ENCODE results near the gene RBBP8NL.

RBBP8NL gene

DNA sequence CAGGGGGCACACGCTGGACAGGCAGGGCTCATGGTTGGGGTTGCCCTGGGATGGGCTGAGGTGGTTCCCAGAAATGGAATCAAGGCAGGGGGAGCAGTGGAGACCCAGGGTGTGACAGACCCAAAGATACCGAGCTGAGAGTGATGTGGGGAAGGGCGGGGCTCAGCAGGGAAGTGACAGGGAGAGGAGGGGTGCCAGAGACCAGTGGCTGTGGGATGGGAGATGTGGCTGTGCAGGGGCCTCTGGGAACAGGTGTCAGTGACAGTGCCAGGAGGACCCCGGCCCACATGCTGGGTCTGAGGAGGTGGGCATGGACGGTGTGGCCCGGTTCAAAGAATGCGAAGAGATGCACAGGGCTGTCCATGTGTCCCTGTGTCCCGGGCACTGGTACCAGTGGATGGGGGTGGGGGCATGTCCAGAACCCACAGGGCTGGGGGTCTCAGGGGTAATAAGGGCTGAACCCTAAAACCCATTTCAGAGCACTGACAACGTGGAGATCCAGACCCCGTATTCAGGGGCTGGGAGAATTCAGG is 21.3 kb downstream of the RBBP8NL start:
- DNase-seq: no peak

DNA sequence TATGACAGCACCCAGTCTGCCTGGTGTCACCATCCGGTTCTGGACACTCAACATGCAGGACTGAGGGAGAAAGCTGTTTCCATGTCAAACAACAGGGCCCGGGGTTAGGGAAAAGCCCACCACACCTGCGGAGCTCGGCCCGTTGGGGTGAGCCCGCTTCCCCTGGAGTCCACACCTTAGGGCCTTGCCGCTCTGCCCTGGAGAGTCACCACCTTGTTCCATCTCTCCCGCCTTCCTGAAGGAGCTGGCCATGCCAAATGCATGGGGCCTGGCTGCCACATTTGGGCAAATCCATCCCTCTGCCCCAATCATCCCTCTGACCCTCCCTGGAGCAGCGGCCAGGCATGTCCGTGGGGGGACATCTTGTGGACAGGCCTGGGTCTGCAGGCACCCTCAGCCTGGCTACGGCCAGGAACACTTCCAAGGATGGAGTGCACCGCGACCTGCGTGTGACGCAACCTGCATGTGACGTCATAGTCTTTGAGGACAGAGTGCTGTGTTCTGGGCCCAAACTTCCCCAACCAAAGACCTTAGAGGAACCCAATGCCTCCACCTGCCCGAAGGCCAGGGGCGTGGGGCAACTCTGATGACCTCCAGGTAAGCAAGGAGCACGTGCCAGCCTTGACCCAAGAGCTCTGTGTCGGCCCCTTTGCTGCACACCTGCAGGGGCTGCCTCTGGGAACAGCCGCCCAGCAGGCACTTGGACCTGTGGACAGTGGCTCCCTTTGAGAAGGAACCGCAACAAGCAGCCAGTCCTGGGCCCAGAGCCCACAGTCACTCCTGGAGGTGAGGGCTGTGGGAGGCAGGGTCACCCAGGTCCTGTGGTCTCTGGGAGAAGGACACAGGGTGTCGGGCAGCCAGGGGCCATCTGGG is 22.0 kb downstream of the RBBP8NL start:
- peak; percentile 15 for DNase-seq

DNA sequence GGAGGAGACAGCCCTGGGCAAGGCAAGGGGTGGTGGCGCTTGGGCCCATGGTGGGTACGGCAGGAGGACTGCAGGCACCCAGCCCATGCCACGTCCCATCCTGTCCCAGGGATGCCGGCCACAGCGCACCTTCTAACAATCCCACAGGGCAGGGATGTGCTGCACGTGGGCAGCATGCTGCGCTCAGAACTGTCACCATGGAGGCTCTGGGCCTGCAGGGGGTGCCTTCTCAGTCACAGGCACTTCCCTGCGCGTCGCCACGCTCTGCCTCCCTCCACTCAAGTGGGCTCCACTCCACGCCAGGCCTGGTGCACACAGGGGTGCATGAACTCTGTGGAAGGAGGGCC is 22.6 kb downstream of the RBBP8NL start:
- DNase-seq: no peak

DNA sequence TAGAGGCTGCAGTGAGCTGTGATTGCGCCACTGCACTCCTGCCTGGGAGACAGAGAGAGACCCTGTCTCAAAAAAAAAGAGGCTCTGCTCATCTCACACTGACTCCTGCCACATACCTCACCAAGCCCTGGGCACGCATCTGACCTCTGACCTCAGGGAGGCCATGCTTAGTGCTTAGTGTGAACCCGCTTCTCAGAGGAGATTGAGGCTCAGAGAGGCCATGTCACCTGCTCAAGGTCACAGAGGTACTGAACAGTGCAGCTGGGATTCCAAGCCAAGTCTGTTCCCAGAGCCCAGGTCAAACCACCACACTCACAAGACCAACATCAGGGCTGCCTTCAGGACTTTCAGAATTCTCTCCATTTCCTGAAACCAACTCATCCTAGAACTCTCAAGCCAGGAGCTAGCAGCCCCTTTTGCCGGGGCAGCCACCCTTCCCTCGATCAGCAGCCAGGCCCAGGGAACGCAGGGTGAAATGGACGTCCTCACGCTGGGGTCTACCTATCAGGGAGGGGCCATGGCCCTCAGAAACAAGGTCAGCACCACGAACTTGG is 23.1 kb downstream of the RBBP8NL start:
- no peak for DNase-seq

DNA sequence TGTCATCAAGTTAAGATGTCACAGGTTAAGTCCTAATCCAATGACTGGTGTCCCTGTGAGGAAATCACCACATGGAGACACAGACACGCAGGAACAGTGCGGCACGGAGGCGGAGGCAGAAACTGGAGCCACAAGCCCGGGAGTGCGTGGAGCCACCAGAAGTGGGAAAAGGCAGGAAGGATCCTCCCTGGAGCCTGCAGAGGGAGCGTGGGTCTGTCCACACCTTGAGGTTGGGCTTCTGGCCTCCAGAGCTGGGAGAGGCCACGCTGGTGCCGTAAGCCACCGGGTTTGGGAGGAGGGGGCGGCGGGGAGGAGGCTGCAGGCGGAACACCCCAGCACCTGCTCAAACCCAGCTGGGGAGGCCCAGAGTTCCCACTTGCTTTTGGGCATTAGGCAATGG is 24.0 kb downstream of the RBBP8NL start:
- no peak for DNase-seq

DNA sequence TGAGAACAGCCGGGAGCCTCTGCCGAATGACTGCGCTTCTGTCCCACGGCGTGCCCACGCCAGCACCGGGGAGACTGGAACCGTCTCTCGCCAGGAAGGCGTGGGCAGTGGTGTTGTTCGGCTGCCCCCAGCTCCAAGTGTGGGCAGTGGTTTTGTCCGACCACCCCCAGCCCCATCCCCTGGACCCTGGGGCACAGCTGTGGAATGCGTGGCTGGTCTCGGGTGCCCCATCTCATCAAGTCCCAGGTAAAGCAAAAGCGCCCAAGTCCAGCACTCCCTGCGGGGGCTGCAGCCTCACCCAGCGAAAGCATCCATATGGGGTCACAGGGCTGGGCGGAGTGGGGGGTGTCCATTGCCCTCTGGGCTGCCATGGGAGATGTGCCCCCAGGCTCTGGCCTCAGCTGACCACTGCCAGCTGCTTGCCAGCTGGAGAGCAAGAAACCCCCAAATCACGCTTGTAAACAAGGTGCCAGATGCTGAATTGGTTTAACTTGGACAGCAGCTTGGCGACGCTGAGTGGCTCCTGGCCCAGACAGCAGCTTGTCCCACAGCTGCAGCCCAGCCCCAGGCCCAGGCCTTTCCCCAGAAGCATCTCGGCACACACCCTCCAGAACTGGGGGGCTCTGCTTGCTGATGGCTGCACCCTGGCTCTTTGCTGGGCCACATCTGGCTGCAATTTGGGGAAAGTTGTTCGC is 24.7 kb downstream of the RBBP8NL start:
- DNase-seq: no peak

DNA sequence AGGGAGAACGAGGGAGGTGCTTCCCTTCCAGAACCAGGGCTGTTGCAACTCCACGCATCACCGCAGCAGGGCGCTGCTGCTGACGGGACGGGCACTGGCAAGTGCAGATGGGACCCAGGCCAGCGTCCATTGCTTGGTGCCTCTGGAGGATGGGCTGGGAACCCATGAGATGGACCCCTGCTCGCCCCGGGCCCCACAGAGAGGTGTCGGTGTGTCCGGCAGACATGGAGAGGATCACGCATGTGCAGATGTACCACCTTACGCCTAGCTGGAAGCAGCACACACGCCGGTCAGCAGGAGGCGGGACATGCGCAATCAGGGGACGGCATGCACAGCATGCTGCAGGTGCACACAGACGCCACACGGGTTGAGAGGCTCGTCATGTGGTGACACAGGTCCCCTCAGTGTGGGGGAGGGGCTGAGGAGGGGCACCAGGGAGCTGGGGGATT is 26.0 kb downstream of the RBBP8NL start:
- DNase-seq: no peak

DNA sequence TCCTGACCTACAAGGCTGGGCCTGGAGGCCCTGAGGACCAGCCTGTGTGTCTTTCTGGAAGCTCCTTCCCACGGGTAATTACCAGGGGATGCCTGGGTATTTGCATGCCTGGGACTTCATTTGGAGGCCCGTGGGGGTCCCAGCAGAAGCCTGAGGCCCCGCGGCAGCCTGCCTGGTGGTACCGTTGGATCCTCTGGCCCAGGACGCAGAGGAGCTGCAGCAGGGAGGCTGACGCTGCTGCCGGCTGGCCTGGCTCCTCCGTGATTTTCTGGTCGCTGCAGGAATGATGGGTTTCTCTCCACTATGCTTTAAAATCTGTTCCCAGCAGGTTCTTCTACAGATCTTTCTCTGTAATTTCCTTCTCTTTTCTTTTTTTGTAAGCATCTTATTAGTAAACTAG is 26.8 kb downstream of the RBBP8NL start:
- DNase-seq: no peak

DNA sequence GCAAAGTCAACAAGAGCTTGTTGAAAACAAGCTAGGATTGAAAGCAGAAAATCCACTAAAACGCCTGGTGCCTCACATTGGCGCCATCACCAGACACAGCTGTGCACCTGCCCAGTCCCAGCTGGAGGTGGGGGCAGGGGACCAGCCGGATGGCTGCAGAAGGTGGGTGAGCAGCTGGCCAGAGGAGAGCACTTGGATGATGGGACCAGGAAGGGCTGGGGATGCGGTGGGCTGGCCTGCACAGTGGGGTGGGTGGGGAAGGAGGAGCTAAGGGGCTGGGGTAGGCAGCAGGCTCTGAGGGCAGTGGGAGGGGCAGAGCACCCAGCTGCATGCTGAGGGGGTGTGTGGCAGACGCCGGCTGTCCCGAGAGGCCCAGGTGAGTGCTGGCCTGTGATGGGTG is 27.3 kb downstream of the RBBP8NL start:
- no peak for DNase-seq

DNA sequence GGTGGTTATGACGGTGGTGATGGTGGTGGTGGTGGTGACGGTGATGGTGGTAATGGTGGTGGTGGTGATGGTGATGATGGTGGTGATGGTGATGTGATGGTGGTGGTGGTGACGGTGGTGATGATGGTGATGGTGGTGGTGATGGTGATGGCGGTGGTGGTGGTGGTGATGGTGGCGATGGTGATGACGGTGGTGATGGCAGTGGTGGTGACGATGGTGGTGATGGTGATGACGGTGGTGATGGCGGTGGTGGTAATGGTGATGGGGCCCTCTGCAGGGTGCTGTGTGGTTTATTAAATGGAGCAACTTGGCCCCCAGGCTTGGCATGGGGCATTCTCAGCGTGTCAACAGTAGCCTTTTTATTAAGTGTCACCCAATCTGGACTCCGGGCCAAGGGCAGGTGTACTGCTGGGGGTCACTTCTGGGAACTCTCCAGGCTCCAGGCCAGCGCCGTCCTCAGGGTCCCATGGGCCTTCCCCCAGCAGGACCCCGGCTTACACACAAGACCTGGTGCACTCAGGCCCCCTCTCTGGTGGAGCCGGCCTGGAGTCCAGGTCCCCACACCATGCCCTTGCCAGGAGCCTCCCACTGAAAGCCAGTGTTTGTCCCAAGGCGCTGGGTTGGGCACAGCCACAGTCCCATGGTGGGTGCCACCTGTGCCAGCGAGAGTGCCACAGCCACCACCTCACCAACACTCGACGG is 29.1 kb downstream of the RBBP8NL start:
- no peak for DNase-seq

DNA sequence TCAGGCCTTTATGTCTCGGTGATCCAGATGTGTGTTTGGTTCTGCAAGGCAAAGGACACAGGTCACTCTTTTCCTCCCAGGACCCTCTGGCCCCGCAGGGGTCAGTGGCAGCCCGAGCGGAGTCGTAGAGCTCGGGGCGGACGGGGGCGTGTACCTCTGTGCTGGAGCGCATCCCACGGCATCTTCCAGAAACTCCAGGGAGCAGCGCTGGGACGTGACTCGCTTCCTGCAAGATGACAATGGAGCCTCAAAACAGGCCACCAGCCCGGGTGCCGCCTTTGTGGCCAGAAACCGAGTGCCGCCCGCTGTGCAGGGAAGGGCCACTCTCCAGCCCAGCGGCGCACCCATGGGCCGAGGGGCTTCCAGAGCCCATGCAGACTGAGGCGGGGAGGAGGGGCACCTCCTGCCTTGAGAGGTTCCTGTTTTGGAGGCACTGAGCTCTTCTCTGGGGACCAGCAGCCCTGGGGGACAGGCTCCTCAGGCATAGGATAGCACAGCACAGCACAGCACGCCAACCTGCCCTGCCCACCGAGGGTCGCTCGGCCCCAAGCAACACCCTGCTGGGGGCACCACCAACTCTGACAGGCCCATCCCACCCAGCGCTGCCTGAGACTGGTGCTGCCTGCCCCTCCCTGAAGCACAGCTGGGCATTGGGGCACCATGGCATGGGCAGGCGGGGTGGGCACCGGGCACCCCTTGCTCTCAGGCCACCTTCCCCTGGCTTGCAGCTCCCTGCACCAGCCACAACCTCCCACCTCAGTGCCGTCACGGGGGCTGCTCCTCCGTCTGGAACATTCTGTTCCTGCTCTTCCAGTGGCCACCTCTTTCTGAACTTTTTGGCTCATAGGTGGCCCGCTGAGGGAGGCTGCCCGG is 30.7 kb downstream of the RBBP8NL start:
- no peak for DNase-seq

DNA sequence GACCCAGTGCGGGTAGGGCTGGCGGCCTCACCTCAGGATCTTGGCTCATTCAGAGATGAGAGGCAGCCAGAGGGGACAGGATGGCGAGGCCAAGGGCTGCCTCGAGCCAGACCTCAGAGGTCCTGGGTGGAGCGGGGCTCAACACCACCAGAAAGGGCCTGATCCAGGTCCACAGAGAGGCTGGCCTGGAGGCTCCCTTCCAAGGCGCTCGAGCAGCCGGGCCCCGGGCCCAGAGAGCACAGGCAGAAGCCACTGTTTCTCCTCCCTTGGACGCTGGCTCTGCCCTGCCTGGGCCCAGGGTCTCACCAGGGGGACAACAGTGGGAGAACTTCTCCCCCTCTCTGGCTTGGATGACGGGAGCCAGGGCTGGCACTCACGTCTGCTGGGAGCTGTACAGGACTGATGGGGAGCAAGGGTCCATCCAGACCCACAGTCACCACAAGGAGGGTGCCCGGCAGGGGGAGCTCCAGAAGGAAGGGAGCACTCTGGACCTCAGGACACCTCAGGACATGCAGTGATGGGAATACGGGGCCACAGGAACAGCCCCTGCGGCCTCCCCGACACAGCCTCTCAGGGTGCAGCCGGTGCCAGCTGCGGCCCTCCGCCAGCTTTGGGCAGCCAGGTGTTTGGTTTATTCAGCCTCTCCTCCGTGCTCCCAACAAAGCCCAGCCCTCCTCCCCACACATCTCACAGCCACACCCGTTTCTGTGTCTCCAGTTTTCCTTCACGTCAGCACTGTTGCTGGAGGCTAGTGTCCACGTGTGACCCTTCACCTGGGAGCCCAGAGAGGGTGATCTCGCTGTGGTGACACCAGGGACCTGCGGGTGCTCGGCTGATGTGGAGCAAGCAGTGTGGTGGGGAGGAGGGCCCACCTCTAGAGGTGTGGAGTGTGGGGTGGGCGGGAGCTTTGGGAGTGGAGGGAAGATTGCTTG is 31.8 kb downstream of the RBBP8NL start:
- no peak for DNase-seq

DNA sequence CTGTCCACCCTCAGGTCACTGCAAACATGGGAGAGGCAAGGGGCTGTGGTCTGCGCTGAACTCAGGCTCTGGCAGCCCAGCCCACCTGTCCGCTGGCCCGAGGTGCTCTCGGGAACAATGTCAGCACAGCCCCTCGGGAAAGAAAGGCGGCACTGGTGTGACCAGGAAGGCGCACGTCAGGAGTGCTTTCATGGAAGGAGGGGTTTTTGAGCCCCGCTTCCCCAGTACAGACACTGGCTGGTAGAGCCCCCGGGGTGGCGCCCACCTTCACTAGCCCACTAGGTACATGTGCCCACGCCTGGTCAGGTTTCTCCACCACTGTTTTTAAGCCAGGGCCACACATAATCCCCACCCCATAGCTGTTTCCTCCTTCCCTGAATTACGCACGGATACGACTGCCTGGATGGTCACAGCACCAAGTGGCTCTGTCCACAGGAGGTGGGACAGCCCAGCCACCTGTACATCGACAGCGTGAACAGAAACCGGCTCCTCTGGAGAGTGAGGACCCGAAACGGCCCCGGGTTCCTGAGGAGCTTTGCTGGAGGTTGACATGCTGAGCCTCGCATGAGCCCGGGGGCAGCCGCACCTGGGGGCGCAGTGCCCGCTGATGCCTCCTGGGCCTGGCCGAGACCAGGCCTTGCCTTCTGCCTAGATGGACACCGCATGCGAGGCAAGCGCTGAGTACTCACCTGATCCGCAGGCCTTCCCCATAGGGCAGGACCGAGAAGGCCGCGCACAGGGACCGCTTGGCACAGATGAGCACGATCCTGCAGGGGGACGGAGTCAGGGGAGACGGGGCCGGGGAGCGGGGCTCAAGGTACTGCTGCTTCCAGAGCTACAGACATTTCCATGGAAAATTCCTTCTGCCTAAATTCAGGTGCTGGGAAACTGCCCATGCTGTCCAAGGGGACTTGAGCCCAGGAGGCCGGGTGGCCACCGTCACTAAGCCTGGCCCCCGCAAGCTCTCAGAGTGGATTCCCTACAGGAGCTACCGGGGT is 32.8 kb downstream of the RBBP8NL start:
- no peak for DNase-seq

DNA sequence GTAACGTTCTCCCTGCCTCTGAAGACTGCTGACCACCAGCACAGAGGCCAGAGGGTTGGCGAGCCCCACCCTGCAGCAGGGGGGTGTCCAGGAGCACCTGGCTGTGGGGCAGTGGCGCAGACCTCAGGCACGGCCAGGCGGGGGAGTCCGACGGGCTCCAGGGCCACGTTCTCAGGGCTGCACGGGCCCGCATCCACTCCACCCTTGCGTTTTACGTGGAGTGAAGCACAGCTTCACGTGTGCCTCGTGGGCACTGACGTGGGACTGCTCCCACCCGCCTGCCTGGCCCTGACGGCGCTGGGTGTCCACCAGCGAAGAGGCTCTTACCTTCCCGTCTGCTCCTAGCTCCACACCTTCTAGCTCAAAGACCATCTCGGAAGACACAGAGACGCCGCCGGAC is 33.5 kb downstream of the RBBP8NL start:
- DNase-seq: no peak

DNA sequence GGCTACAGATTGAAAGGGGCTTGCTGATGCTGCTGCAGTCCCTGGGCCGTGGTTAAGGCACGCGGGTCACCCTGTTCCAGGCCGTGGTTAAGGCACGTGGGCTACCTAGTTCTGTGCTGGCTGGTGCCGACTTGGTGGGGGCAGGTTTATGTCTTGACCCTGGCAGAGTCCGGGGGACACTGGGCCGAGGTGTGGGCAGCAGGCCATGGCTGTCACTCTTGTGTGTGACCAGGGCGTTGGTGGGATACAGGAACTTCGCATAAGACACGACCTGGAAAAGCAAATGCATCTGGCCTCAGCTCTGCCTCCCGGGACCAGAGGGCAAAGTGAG is 34.0 kb downstream of the RBBP8NL start:
- DNase-seq: no peak

DNA sequence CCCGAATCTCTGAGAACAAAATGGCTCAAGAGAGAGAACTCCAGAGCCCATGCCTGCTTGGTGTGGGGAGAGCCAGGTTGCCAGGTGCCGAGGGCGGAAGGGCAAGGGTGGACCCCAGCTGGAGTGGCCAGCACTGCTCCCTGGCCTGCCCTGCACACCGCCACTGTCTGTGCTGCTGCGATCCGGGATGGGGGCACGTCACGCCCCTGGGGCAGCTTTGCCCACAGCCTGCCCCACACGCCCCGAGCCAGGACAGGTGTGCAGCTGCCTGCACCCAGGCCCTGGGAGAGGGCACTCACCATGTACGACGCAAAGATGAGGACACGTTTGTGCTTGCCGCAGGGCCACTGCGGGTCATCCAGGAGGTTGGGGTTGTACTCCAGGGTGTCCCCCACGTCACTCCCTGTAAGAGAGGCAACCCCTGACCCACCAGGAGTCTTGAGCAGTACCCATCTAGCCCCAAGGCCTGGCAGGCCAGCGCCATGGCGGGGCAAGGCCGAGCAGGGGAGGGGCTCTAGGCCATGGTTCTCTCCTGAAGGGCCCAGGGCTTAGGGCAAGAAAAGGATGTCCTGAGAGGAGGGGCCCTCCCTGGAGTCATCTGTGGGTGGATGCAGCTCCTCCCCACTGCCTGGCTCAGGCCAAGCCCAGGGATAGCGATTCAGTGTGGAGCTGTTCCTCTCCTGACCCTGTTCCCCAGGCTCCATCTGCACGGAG is 34.6 kb downstream of the RBBP8NL start:
- DNase-seq: no peak

DNA sequence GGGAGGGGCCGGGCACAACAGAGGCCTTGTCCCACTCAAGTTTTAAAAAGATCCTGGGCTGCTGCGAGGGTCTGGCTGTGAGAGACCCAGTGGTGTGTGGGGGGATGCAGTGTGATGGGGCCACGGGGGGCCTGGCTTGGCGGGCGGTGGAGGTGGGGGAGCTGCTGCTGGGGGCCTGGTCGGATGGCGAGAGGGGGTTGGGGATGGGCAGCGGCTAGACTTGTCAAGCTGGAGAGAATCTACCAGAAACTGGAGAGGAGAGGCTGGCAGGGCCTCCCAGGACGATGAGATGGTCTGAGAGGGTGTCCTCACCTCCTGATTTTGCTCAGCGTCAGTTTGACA is 35.3 kb downstream of the RBBP8NL start:
- no peak for DNase-seq

DNA sequence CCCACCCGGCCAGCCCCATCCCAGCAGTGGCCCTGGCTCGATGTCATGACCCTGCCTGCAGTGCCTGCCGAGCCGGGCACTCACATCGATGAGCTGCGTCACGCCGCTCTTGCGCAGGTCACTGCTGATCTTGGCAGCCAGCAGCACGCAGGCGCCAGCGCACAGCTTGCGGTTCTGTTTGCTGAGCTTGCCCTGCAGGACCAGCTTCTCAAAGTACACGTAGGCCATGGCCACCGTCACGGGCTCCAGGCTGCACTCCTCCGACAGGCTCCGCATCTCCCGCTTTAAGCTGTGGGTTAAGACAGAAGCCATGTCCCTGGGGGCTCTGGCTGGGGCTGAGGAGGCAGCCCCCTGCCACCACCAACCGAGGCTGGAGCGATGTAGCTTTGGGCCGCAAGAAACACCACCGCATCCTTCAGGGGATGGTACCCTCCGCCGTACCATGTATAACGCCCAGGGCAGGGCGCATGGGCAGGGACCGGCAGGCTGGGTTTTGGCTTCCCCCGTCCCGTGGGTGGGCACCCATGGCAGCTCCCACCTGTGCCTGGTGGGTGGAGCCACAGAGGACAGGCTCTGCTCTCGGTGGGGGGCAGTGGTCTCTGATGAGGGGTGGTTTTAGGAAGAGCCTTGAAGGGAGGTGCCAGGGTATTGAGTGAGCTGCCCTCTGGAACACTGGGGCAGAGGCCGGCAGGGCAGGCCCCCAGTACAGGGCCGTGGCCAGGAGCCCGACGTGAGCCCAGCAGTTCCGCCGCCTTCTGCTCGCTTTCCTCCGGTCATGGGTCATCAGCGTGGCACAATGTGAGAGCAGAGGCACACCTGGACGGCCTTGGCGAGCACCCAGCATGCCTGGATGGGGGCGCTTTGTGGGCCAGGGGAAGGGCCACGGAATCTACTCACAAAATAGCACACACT is 35.9 kb downstream of the RBBP8NL start:
- no peak for DNase-seq
